Stimulated activated CD4-positive, alpha-beta T cell treated with anti-CD3 and anti-CD28 coated beads, TNF-alpha, amount 100 ng/mL, for 4 hours (primary cell): ENCODE results near the gene CALCOCO2.
"Not testable (repeated sequence)": the region's sequence is repeated elsewhere in the genome, so short reads cannot be mapped to it uniquely, and the experiment has no call there.

ENCODE experiments used
- DNase-seq, 3 experiments: peaks; one replicate each; pipeline ENCODE4 v3.0.0-alpha.2; 2020; ENCODE audit warnings: low read depth in 3 of 3

CALCOCO2 gene

DNA sequence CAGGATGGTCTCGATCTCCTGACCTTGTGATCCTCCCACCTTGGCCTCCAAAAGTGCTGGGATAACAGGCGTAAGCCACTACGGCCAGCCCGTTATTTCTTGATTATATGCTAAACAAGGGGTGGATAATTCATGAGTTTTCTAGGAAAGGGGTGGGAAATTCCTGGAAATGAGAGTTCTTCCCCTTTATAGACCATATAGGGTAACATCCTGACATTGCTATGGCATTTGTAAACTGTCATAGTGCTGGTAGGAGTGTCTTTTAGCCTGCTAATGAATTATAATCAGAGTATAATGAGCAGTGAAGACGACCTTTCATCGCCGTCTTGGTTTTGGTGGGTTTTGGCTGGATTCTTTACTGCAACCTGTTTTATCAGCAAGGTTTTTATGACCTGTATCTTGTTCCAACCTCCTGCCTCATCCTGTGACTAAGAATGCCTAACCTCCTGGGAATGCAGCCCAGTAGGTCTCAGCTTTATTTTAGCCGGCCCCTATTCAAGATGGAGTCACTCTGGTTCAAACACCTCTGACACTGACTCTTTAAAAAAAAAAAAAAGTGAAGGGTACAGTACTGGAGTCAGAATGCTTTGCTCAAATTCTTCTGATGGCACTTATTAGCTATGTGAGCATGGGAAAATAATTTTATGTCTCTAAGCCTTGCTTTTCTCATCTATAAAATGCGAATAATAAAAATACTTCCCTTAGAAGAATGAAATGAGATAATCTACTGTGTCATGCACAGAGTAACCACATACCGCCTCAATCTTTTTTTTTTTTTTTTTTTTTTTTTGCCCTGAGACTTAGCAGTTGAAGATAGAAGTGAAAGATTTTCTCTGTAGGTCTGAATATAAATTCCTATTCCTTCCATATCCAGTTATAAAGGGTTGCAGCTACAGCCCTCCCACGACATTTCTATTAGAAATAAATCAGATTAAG is 5.1 kb upstream of the CALCOCO2 start:
- DNase-seq: no peak

DNA sequence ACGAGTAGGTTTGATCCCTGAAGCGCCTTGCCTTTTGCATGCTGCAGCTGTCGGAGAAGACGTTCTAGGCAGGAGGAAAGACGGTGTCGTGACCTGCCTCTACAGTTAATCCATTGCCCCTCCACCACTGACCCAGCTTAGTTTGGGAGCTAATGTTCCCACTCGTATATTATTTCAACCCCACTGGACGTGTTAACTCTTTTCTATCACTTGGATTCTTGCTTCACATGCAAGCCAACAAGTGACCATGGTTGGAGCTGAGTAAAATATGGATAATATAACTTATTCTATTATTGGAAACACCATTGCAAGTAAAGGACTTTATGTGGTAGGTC is 681 bp downstream of the CALCOCO2 start:
- DNase-seq: no peak

GRCh38 chr17:48834973-48835372 is 4.1 kb downstream of the CALCOCO2 start:
- DNase-seq: no peak

DNA sequence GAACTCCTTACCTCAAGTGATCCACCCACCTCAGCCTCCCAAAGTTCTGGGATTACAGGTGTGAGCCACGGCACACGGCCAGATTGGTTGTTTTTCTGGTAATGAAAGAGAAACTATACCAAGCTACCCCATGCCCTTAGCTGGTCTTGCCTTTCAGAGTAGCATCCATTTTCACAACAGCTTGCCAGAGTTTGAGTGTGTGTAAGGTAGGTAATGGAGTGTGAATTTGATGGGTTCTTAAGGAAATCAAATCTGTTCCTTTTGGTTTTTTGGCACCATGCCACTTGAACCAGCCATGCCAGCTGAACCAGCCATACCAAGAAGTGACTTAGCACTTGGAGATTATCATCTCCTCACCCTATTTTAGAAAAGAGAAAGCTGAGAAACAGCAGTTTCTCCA is 5.1 kb downstream of the CALCOCO2 start:
- DNase-seq: no peak

DNA sequence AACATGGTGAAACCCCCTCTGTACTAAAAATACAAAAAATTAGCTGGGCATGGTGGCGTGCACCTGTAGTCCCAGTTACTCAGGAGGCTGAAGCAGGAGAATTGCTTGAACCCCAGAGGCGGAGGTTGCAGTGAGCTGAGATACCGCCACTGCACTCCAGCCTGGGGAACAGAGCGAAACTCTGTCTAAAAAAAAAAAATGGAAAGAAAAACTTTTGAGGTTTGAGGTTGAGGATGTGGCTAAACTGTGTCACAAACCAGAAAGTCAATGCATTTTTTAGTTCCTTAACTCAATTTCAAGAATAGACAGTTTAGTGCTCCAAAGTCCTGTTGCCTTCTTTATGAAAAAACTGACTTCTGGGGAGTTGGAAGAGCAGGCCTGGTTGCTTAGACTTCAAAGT is 6.6 kb downstream of the CALCOCO2 start:
- not testable (repeated sequence) for DNase-seq

- no peak for DNase-seq
These were observed 9.6 kb downstream of the CALCOCO2 start for GRCh38 chr17:48840441-48840840.

DNA sequence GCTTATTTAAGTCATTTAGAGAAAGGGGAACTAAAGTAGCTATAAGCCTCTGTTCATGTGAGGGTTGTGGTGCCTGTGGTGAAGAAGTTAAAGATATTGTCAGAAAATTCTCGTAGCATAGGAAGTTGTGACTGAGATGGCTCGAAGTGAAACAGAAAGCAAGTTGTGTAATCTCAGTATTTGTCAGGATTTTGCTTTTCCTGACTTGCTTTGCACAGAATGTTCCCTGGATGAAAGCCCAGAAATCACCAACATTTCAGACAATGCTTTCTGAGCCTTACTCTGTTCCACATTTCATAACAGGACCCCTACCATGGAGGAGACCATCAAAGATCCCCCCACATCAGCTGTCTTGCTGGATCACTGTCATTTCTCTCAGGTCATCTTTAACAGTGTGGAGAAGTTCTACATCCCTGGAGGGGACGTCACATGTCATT is 10.6 kb downstream of the CALCOCO2 start:
- no peak for DNase-seq

DNA sequence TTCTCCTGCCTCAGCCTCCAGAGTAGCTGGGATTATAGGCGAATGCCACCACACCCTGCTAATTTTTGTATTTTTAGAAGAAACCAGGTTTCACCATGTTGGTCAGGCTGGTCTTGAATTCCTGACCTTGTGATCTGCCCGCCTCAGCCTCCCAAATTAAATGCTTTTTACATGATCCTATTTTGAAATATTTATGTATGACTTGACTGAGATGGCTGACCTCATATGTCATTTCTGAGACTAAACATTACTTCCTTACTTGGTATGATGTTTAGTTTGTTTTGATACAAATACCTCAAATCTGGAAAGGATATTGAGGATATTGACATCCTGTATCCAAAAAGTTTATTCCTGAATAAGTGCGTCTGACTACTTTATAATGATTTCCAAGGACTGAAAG is 11.9 kb downstream of the CALCOCO2 start:
- no peak for DNase-seq

DNA sequence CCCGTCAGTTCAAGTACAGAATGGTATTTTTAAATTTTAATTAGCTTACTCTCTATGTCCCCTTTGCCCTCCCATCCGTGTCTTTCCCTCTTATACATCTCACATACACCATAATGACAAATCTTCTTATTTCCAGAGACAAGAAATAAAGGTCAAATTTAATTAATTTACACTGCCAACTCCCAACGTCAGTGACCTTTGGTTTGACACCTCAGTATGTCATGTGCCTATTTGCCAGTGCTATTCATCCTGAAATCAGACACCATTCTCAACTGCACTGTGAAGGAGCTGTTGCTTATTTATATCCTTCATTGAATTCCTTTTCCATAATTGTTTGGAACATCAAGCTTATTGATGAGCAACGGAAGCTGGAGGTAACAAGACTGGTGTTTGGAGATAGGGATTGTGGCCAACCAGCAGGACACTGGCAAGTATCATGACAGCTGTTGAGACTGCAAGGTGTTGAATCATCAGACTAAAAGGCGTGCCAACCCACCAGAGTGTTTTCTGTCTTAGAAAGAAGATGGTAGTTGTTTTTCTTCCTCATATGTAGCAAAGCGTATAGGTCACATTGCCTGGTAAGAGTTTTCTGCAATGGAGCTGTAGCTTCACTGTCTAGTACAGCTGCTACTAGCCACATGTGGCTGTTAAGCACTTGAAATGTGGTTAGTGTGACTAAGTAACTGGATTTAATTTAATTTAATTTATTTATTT is 12.5 kb downstream of the CALCOCO2 start:
- DNase-seq: no peak

DNA sequence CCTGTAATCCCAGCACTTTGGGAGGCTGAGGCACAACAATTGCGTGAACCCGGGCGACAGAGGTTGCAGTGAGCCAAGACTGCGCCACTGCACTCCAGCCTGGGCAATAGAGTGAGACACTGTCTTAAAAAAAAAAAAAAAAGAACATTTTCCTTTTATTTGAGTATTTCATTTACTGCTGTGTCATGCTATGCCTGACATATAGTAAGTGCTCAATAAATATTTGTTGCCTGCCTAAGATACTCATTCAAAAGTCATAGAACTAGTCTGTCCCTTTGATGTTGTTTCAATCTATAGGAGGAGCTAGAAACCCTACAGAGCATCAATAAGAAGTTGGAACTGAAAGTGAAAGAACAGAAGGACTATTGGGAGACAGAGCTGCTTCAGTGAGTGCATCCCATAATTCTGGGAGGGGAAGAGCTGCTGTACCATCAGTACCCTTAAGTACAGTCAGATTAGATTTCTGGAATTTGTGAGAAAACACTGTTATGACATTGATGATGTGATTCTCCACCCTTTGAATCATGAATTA is 20.0 kb downstream of the CALCOCO2 start:
- no peak for DNase-seq

DNA sequence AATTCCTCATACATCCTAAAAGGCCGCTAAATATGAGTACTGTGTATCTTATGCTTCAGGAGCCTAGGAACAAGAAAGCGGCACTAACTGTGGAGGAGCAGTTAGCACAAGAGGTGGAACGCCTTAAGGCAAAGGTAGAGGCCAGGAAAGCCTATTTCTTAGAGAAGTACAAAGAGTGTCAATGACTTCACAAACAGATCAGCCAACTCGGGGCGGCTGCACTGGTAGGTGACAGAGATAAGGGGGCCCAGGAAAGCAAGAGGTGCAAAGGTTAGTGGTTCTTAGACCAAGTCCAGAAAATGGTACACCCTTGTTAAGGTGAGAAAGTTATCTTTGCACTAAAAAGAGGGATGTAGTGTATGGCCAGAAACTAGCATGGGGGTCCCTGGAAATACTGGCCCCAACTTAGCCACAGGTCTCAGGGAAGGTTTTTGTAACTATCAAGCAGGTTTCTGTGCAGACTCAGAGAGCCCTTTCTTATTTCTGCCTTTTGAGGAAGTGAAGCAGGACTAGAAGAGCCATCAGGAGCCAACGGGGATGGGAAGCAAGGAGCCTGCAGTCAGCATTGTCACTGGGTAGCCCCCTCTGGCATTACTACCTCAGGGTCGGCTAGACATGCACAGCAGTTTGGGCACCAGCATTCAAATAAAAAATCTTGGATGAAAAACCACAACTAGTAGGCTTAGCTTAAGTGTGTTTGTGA is 24.1 kb downstream of the CALCOCO2 start:
- no peak for DNase-seq

GRCh38 chr17:48856122-48856821 is 25.4 kb downstream of the CALCOCO2 start:
- no peak for DNase-seq

DNA sequence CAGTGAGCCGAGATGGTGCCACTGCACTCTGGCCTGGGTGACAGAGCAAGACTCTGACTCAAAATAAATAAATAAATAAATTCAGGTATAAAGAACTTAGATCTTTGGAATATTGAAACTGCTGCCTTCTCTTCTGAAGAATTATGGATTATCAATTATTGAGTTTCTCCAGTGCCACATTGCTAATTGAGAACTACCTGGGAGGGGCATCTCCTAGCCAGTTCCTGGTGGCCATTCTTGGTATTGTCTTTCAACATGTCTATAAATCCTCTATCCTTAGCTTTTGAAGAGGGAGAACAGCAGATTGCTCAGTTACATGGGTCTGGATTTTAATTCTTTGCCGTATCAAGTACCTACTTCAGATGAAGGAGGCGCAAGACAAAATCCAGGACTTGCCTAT is 29.2 kb downstream of the CALCOCO2 start:
- DNase-seq: no peak

- DNase-seq: no peak
These were observed 29.6 kb downstream of the CALCOCO2 start for GRCh38 chr17:48860456-48860855.

DNA sequence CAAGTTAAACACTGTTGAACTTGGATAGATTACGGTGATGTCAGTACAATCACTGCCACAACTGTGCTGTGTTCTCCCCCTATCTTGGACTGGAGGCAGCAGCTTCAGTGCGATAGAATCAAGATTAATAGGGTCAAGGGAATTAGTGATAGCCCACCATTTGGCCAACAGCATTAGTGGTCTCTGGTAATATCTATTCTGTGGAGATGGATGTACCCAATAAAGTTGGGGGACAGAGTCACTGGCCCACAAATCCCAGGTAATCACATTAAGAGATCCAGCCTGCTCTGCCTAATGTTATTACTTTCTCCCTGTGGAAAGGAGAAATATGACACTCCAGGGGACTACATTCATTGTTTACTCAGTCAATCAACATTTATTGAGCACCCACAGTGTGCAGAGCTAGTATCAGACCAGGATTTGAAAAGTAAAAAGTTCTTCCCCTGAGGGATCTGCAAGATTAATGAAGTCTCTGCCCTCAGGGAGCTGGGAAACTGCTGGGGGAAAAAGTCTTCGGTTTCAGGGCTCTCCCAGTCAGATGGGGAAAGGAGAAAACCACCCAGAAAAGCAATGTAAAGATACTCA is 38.2 kb downstream of the CALCOCO2 start:
- DNase-seq: no peak

DNA sequence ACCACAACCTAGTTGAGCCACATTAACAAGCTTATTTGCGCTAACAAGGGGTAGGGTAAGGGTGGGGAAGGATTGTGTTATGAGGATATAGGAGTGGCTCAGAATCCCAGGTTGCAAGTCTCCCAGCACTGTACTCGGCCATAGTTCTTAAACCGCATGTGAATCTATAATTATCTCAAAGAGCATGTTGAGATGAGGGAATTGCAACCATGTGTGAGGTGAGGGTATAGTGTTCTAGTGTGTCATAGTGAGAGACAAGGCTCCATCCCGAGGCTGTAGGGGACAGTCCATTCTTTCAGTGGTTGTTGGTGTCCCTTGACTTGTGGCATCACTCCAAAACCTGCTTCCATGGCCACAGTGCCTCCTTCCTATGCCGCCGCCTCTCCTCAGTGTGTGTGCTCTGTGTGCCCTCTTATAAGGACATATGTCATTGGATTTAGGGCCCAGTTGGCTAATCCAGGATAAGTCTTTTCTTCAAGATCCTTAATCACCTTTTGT is 39.0 kb downstream of the CALCOCO2 start:
- no peak for DNase-seq

DNA sequence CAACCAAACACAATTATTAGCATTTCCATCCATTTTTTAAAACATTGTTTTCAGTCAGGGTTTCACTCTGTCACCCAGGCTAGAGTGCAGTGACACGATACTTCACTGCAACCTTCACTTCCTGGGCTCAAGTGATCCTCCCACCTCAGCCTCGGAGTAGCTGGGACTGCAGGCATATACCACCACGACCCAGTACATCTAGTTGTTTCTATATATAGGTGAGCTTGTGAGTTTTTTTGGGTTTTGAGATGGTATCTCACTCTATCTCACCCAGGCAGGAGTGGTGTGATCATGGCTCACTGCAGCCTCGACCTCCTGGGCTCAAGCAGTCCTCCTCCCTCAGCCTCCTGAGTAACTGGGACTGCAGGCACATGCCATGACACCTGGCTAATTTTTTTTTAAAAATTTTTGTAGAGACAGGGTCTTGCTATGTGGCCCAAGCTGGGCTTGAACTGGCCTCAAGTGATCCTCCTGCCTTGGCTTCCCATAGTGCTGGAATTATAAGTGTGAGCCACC is 40.3 kb downstream of the CALCOCO2 start:
- DNase-seq: no peak

- DNase-seq: no peak
These were observed 40.9 kb downstream of the CALCOCO2 start for GRCh38 chr17:48871551-48872351.

DNA sequence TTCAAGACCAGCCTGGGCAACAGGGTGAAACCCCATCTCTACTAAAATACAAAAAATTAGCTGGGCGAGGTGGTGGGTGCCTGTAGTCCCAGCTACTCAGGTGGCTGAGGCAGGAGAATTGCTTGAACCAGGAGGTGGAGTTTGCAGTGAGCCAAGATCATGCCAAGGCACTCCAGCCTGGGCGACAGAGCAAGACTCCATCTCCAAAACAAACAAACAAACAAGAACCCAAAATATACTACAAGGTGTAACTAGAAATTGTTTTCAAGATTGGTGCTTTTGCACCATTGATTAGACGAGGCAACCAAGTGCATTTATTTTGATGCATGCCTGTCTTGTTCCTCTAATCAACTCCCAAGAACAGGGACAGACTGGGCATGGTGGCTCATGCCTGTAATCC is 41.6 kb downstream of the CALCOCO2 start:
- DNase-seq: not testable (repeated sequence)

- no peak for DNase-seq
These were observed 42.4 kb downstream of the CALCOCO2 start for GRCh38 chr17:48873209-48873608.
